Mucosa of gallbladder (tissue), 1 donor: ENCODE data around the gene LHFPL6. TPM values are rescaled to one million over a fixed set of nuclear protein-coding genes. Genes with fewer than 3 reads are reported as not detected.

ENCODE experiments used
- DNase-seq: peaks from one replicate; pipeline ENCODE4 v3.0.0-alpha.2; 2020; ENCODE audit warnings: low spot score
- total RNA-seq: library from RNA; stranded (reverse); gene quantifications from one replicate; pipeline ENCODE4 v1.2.1, GENCODE V29; 2021
- donor health status: DM: no; HTN: no; CAD: no.

LHFPL6 gene
- total RNA-seq, 1 donor from 2014 or later, result 30.2 TPM

DNA sequence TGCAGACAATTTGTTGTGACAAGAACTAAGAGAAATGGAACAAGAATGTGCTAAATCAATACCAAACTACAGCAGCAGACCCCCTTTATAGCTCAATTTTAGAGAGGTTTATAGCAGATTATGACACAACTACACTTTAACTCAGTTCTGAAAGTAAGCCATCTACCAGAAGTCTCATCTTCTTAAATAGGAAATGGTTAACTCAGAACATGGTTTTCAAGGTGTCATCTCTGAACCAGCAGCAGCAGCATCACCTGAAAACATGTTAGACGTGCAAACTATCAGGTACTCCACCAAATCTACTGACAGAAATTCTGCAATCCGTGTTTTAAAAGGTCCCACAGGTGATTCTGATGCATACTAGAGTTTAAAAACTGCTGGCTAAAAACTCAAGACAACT is 6.8 kb downstream of the LHFPL6 start:
- no peak for DNase-seq

DNA sequence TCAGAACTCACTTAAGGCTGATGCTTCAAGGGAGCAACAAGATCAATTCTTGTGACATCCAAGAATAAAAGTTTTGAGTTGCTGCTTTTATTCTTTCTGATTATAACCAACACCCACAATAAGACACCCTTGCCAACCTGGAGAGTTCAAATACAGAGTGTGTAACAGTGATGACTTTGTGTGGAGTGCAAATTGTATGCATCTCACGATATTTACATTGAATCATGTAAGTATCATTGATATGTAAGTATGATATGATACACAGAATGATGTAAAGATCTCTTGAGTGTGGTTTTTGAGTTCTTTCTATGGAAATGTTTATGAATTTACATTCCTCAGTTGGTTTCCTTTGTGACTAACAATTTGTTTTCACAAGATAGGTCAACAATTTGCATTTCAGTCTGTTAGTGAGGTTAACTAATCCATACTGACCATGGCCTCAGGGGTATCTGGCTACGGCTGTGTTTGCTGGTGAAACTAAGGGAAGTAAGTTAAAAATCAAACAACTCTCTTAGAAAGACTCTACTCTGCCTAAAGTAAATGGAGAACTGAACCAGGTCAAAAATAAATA is 12.4 kb downstream of the LHFPL6 start:
- DNase-seq, result no peak

DNA sequence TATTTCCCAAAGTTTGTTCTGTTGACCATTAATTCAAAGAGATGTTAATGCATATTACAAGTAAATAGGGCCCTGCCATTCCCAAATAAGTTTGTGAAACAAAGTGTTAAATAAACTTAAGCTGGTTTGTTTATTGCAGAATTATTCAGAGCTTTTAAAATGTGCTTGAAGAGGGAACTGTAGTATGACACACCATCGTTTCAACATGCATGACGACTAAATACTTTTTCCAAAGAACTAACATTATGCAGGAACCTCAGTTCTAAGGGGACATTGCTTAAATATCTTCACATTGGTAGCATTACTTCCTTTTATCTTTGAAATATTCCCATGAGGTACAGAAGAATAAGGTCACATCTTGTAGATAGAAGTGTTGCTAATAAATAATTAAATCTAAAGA is 14.6 kb downstream of the LHFPL6 start:
- no peak for DNase-seq

DNA sequence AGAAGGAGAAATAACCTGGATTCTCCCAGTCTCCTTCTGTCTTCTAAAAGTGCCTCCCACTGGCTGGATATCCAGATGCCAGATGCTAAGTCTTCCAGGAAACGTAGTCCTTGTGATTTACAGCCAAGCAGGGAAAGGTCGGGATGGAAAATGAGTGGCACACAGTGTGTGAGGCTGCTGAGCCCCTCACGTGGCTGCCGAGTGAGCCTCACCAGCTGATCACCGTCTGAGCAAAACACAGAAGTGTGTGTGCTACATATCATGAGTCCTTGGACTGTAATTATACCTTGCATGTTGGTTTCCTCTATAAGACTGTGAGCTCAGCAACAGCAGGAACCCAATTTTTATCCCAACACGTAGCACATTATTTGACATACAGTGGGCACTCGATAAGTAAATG is 15.1 kb downstream of the LHFPL6 start:
- DNase-seq, result no peak

DNA sequence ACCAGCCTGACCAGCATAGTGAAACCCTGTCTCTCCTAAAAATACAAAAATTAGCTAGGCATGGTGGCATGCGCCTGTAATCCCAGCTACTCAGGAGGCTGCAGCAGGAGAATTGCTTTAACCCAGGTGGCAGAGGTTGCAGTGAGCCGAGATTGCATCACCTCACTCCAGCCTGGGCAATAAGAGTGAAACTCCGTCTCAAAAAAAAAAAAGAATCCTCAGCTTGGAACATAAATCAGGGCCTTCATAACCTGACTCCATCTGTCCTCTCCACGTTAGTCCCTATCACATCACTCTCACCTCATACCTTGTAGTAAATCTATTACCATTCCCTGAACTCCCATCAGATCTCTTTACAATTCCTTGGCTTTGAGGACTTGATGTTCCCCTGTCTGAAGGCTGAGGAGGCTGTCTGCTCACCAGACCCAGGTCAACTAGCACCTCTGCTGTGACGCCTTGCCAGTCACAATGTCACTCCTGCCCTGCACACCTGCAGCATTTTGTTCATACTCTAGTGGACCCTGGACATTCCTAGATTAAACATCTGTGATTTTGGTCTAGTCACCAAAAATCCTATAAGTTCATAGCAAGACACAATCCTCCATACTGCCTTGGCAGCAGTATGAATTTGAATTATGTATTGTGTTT is 15.9 kb downstream of the LHFPL6 start:
- DNase-seq, result no peak

DNA sequence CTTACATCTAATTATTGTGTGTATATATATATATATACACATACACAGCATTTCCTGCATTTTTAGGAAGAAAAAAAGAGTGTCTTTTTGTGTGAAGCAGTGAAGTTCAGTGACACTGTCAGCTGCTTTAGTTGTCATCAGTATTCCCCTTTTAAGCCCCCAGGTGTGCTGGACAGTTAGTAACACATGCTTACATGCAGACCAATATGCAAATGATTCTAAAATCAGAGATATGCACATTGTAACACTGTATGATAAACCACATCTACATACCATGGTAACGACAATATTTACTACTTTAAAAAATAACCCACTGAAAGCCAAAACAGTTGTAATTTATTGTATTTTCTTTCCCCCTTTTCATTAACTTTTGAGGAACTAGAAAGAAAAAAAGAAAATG is 16.8 kb downstream of the LHFPL6 start:
- DNase-seq, result no peak

DNA sequence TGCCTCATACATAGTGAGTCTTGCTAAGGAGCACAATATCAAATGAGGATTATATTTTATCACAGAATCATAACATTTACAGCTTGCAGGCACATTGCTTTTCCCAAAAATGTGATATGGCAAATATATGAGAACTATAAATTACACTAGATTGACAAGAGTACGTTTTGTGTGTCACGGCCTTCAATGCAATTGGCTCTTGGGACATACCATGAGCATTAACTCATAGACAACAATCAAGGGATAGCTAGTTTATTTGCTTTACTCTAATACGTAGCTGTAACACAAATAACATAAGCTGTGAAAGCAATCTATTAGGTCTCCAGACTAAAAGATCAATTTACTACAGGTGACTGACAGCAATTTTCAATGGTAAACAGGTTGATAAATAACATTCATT is 17.8 kb downstream of the LHFPL6 start:
- no peak for DNase-seq

DNA sequence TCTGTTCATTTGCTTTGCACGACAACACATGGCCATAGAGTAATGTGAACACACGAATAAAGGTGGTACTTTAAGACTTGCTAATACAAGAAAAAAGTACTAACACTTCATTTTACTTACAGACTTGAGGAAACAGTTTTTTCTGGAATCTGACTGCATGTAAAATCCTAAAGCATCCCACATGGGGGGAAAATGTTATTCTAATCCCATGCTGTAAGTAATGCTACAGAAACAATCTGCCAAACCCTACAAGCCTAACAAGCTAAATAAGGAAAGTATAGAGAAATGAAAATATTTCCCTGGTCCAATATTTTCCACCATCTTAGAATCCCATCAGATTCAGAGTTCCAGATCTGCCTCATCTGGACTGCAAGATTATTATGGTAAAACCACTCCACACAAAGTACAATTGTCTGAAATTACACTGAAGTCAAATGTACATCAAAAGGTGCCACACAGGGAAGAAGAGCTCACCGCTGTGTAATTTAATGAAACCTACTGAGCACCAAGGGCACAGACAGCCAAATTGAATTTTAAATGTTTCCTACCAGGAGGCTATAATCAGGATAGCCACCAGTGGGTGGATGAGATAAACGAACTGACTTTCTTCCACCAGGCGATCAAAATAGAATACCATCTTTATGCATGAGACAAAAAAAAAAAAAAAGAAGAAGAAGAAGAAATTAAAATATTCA is 22.0 kb downstream of the LHFPL6 start:
- no peak for DNase-seq

DNA sequence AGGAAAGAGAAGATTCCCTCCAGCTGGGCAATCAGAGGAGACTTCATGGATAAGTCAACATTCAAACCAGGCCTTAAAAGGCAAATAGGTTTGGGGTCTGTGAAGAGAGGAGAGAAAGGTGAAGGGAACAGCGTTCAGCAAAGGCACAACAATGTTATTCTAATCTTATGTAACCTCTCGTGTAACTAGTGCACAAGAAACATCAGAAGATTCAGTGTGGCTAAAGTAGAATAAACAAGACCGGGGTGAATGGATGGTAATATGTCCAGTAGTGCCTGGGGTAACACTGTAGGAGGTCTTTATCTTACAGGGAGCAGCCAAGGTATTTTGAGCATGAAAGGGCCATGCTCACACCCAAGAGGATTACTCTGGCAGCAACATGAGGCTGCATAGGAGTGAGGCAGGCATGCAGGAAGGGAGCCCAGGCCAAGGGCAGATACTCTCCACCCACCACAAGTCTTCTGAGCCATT is 24.1 kb downstream of the LHFPL6 start:
- DNase-seq, result no peak

DNA sequence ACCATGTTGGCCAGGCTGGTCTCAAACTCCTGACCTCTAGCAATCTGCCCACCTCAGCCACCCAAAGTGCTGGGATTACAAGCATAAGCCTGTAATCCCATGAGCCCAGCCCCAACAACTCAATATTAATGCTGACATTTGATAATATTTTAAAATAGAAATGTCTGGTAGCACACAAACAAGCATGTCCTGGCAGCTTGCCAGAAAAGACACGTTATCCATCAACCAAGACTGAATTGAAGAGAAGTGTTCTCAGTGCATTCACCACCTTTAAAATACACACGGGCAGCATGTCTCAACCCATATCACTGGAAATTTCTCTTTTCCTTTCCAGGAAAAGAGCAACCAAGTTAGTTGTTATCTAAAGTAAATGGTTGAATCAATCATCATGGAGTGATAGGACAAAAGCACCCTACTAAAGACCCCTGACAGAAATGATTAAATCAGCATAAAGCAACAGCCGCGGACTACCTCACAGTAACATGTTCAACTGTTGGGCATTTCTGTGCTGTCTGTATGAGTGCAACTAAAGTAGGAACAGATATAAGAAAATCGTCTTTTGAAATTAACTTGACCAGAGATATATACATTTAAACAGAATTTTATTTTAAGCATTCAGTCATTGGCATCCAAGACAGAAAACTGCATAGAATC is 25.0 kb downstream of the LHFPL6 start:
- no peak for DNase-seq

DNA sequence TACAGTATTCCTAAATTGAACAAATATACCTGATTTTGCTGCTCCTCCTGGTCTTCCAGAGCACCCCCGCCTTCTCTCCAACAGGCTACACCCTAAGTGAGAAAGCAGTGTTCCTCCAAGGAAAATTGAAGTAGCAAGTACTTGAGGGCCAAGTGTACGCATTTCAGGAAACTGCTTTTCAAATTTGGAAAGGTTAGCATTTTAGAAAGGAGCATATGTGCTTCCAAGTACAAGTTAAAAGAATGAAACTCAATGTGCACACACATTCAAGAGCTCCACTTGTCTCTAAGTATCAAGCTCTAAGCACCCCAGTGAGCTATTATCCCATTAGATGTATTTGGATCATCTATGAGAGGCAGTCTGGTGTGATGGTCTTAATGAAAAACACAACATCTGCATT is 25.8 kb downstream of the LHFPL6 start:
- DNase-seq, result no peak

DNA sequence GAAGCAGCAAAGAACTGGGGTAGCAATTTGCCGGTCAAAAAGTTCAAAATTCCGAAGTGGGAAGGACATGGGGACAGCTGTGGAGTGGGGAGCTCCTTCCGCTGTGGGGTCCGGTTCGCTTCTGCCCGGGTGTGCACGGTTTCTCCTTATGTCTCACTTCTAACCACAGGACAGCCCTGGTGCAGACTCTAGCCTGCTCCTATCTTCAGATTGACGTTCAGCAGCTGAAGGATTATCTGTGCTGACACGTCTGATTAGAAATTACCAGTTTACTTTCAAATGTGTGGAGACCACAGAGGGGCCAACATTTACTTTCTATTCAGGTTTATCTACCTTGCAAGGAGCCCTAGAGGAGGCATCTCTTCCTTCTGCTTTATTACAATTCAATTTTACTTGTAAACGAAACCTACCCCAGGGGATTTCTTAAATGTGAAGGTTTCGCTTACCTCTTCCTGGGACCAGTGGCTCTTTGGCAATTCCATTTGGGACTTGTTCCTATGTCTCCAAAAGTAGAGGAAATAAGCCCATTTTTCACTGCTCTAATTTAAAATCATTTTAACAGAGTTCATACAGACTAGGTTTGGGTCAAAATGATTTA is 27.3 kb downstream of the LHFPL6 start:
- no peak for DNase-seq

DNA sequence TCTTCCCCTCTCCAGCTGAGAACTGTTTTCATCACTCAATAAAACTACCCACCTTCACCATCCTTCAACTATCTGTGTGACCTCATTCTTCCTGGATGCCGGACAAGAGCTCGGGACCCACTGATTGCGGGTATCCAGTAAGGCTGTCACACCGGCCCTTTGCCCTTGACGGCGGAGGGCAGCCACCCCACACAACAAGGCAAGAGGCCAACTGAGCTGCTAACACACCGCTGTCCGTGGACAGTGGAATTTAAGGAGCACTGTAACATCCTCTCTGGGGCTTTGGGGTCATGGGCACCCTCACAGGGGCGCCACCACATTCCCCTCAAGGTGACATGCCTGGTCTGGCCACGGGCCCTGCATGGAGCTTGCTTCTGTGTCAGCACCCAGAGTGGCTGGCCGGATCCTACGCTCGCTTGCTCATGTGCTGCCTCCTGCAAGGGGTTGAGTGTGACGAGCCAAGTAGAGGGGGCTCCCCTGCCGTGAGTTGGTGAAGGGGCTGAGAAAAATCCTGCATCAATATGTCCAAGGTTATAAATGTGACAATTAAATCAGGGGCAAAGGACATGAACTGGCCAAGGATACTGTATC is 31.4 kb downstream of the LHFPL6 start:
- DNase-seq, result no peak

DNA sequence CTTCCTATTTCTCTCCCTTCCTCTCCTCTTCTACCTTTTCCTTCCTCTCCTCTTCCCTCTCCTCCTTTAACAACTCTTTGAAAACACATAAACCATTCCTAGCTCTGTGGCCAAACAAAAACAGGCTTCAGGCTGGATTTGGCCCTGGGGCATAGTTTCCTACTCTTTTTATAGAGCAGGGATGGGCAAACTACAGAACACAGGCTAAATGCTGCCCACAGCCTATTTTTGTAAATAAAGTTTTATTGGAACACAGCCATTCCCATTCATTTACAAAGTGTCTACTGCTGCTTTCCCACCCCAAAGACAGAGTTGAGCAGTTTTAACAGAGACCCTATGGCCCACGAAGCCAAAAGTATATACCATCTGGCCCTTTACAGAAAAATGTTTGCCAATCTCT is 35.4 kb downstream of the LHFPL6 start:
- DNase-seq, result no peak

DNA sequence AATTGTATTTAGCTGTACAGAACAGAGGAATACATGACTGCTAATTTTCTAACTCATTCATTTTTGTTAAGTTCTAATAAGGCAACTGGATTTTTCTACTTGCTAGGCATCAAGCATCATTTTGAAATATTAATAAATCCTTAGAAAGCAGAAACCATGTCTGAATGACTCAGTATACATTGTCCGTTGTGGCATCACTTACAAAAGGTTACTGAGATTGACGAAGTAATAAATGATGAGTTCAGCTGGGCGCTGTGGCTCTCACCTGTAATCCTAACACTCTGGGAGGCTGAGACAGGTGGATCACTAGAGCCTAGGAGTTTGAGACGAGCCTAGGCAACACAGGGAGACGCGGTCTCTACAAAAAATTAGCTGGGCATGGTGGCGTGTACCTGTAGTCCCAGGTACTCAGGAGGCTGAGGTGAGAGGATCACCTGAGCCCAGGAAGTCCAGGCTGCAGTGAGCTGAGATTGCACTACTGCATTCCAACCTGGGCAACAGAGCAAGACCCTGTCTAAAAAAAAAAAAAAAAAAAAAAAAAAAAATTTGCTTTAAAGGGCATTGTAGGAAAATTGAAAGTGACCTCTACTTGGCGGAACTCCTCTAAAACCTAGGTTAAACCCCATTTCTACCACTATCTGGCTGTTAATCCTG is 36.6 kb downstream of the LHFPL6 start:
- no peak for DNase-seq

DNA sequence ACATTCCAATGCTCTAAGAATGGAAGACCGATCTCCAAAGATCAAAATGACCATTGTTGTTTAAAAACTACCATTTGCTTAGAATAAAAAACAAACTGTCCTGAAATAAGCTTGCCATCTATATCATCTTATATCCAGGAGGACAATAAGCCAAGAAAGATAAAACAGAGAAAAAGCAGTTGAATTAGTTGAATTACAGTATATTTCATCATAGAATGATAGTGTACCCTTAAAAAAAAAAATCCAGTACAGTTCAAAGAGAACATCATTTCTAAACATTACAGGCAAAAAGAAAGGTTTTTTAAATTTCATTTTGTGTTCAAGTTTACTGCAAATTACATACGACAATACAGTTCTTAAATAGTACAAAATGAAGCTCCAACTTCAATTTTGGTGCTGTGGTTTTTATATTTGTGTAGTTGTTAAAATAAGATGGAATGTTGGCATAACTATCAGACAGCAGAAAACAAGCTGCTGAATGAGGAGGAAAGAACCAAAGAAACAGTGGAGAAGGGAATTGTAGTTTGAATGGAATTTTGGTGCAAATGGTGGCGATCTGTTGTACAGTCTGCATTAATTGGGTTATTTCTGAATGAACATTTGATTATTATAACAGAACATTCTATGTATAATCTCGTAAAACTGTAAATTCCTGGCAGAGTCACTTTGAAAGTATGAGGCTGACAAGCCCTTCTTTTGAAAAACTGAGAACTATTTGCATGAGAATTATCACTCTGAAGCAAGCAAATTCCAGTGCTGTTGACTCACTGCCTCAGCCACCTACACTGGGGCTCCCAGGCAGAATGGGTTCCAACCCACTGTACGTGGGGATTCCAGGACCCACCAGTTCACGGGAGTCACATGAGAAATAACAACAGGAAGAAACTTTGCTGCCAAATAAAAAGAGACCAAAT is 37.7 kb downstream of the LHFPL6 start:
- DNase-seq, result no peak

DNA sequence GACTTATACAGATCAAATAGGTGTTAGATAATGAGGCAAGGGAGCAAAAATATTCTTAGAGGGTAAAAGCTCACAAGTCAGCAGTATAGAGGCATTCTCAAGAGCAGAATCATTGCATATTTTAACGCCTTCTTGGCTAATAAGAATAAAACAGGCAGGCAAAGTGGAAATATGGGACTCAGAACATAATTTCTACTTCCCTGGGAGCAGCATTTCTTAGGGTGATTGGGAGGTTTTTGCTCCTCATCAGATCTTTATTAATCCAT is 39.6 kb downstream of the LHFPL6 start:
- DNase-seq, result no peak

DNA sequence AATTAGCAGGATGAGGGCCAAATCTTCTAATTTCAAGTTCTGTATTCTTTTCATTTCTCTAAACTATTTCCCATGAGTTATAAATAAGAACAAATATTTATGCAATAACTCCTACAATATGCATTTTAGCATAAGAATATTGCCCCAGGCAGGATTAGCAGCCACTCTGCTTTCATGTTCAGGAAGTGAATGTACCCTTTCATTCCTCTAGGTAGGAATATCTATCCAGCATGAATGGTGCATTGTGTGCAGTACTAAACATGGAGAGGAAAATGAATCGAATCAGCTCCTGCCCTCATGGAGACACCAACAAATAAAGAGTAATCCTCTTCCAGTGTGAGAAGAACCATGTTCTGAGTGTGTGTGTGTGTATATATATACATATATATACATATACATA is 41.0 kb downstream of the LHFPL6 start:
- no peak for DNase-seq

DNA sequence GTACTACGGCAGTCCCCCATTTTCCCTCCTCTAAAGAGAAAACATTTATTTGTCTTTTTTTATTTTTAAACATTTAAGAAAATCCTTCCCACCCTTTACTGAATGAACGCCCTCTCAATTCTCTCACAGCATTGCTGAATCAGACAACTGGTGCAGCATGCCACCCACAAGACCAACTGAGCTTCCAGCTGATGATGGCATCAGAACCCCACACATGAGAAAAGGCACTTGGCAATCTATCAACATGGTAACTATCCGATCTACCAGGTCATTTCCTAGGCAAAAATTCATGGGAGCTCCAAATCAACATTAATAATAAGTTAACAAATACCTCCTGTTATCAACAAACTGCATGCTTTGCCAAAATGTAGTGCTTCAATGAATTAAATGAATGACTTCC is 43.1 kb downstream of the LHFPL6 start:
- DNase-seq, result no peak

DNA sequence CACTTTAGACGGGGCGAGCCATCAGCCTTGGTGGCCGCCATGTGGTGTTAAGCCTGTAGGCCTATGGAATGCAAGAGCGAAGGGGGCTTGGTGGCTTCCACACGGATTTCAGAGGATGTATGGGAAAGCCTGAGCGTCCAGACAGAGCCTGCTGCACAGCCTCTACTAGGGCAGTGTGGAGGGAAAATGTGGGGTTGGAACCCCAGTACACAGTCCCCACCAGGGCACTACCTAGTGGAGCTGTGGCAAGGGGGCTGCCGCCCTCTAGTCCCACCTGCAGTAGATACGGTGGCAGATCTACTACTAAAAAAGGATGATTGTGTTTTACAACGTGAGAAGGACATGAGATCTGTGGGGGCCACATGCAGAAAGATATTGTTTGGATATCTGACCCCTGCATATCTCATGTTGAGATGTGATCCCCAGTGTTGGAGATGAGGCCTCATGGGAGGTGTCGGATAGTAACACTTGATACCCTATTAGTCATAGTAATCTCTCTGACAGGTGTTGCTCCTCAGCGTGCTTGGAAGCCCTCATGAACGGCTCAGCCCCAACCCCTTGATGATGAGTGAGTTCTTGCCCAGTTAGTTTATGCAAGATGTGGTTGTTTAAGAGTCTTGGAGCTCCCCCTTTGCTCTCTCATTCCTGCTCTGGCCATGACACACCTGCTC is 45.6 kb downstream of the LHFPL6 start:
- DNase-seq, result no peak
